GM19351 (cell line): ENCODE measurements around the gene CLASP2.

Source experiments
- ATAC-seq: cut with Tn5 transposase; IDR thresholded peaks from one replicate; pipeline ENCODE4 v1.9.1; 2021; ENCODE audit warnings: mild to moderate bottlenecking, moderate library complexity; ENCODE audit not compliant: unreplicated experiment

CLASP2 gene

DNA sequence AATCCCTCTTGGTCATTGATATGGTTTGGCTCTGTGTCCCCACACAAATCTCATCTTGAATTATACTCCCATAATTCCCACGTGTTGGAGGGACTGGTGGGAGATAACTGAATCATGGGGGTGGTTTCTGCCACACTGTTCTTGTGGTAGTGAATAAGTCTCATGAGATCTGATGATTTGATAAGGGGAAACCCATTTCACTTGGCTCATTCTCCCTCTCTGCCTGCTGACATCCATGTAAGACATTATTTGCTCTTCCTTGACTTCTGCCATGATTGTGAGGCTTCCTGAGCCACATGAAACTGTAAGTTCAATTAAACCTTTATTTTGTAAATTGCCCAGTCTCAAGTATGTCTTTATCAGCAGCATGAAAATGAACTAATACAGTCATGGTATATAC is 171.0 kb downstream of the CLASP2 start:
- no peak for ATAC-seq

- no peak for ATAC-seq
Measured at GRCh38 chr3:33544126-33544525, 173.9 kb downstream of the CLASP2 start.

DNA sequence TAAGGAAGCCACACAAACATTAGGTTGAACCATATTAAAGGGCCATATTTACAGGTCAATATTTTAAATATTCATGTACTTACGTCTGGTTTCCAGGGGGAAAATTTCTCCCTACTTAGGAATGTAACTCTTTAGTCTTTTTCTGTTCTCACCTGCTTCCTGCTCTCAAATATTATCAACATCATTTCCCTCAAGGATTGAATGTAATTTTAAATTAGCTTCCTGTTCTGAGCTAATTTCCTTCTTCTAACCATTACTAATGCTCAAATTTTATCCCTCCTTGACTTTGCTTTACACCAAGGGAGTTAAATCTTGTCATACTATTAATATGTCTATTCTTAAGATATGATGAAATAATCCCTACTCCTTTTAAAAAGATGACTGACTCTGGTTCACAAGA is 174.5 kb downstream of the CLASP2 start:
- no peak for ATAC-seq

- no peak for ATAC-seq
Measured at GRCh38 chr3:33541918-33542317, 176.1 kb downstream of the CLASP2 start.

DNA sequence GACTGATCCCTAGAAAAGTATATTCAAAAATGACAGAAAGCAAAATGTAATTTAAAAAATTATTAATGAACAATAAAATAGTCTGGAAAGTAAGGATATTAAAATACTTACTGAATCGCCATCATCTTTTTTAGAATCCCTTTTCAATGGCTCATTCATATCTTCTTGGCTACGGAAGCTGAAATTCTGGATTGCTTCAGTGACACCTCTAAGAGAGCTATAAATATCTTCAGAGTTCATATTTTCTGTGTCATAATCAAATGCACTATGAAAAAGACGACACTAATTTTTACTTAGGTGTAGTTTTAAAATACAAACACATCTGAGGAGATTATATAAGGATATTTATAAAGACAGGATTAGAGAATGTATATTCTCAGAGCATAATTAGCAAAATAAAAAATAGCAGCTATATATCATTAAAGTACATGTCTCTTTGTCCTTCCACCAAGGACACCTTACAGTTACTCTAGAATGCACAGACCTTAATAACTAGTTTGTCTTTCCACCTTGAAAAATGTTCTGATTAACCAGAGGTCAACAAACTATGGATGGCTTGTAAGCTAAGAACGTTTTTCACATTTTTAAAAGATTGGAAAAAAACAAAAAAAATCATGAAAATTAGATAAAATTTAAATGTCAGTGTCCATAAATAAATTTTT is 179.2 kb downstream of the CLASP2 start:
- ATAC-seq, result no peak

DNA sequence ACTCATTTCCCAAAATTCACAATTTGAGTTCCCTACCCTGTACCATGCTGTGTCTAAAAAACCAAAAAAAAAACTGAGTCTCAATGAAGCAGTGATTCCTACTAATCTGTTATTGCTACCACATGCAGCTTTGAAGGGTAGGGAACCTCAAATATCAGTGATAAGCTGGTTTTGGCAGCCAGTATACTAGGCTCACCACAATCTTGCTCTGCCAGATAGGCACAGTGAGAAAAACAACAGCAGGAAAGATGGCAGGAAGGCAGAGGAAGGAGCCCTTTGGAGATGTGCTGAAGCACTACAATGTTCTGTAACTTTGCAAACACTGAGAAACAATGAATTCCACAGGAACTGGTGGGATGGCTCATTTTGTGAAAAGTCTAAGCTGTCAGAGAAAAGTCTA is 180.9 kb downstream of the CLASP2 start:
- no peak for ATAC-seq

DNA sequence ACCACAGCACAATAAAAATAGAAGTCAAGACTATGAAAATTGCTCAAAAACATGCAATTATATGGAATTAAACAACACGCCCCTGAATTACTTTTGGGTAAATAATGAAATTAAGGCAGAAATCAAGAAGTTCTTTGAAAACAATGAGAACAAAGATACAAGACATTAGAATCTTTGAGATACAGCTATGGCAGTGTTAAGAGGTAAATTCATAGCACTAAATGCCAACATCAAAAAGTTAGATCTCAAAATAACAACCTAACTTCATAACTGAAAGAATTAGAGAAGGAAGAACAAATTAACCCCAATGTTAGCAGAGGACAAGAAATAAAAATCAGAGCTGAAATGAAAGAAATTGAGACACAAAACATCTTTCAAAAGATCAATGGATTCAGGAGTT is 191.3 kb downstream of the CLASP2 start:
- ATAC-seq, result no peak

- ATAC-seq, result no peak
Measured at GRCh38 chr3:33525232-33525631, 192.8 kb downstream of the CLASP2 start.

GRCh38 chr3:33523093-33523667 is 194.9 kb downstream of the CLASP2 start:
- ATAC-seq, result no peak

DNA sequence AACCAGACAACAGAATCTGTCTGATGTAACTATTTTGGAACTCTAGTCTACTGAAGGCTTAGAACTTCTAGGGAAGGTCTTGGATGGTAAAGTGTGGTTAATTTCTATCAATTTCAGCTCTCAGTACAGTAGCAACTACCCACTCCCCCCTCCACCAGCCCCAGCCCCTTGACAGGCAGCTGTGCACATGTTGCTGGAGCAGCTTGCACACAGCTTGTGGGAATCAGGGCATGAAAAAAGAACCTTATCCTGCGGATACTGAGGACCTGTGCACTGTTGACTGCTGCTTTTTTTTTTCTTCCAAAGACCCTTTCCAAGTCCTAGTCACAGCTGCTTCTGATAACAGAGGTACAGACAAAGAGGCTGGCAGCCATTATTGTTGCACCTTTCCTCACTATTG is 196.3 kb downstream of the CLASP2 start:
- ATAC-seq, result no peak

GRCh38 chr3:33513262-33513863 is 204.7 kb downstream of the CLASP2 start:
- no peak for ATAC-seq

- no peak for ATAC-seq
Measured at GRCh38 chr3:33505027-33505426, 213.0 kb downstream of the CLASP2 start.

- no peak for ATAC-seq
Measured at GRCh38 chr3:33496449-33496848, 221.6 kb downstream of the CLASP2 start.

DNA sequence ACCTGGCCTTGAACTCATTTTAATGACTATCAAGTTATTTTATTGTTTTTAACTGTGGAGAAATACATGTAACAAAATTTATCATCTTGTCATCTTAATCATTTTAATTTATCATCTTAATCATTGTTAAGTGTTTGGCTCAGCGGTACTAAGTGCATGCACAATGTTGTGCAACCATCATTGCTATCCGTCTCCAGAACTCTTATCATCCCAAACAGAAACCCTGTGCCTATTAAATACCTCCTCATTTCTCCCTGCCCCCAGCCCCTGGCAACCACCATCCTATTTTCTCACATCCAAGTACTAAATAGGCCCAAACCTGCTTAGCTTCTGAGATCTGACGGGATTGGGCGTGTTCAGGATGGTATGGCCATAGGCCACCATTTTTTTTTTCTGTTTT is 226.3 kb downstream of the CLASP2 start:
- ATAC-seq, result no peak

DNA sequence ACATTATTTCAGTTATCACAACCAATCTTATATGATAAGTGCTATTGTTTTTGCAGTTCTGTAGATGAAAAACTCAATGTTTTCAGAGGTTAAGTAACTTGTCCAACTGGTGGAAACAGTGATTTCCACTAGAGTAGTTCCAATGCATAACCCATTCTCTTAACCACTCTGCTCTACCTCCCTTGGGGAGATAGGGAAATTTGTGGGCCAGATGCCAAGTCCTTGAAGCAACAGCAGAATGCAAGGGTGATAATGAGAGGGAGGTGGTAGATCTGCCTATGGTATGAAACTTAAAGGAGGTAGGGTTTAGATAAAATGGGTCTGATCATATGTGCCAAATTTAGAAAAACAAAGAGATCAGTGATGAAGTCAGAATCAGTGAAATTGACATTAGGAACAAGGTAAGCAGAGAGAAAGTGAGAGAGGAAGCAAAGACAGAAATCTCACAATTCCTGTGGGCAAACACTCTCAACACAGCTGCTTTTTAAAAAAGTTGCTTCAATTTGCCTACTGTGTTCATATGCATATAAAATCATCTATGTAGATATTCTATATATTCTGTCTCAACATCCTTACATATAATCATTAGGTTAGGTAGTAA is 227.3 kb downstream of the CLASP2 start:
- ATAC-seq, result no peak

GRCh38 chr3:33488683-33489082 is 229.4 kb downstream of the CLASP2 start:
- no peak for ATAC-seq

DNA sequence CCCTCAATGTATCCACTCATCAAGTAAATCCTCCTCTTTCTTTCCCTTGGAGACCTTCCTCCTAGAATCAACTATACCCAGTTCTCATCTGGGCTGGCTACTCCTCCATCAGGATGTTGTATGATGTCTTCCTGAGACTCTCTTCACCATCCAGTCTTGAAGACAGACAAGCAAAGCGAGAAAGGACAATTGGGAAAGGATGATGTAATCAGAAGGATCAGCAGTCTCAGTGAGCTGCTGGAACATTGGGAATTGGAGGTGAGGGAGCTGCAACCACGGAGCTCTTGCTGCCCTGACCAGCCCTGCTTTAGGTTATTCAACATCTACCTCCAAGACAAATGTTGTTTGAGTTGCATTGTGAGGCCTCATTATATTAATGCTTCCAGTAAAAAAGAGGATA is 229.8 kb downstream of the CLASP2 start:
- ATAC-seq, result no peak

GRCh38 chr3:33482111-33482521 is 235.9 kb downstream of the CLASP2 start:
- ATAC-seq, result no peak

DNA sequence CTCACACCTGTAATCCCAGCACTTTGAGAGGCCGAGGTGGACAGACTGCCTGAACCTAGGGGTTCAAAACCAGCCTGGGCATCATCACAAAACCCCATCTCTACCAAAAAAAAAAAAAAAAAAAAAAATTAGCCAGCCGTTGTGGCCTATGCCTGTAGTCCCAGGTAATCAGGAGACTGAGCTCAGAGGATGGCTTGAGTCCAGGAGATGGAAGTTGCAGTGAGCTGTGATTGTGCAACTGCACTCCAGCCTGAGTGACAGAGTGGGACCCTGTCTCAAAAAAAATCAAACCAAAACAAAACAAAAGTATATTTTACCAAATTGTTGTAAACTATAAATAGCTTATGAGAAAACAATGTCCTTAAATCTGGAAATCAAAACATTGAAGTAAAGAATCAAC is 243.2 kb downstream of the CLASP2 start:
- no peak for ATAC-seq

- no peak for ATAC-seq
Measured at GRCh38 chr3:33473813-33474212, 244.2 kb downstream of the CLASP2 start.

DNA sequence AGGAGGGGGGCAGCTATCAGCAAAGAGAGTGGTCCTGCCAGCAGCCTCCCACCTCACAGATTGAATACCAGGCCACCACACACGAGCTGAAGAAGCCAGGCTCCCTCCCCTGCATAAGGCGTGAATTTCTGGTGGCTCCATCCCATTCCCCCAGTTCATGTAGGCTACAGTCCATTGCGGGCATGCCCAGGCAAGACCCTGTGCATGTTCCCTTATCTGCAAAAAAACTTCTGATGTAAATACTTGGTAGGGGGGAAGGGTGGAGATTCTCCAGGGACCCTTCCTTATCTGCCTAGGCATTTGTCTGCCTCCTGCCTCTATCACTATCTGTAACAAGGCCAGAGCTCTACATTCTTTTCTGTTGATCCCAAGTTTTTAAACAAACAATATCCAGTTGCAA is 250.3 kb downstream of the CLASP2 start:
- no peak for ATAC-seq

- no peak for ATAC-seq
Measured at GRCh38 chr3:33461097-33461496, 257.0 kb downstream of the CLASP2 start.
